Hepatocyte (in vitro differentiated cells): Measurements from ENCODE around the gene TDRD12.
"Not testable (repeated sequence)": the region's sequence is repeated elsewhere in the genome, so short reads cannot be mapped to it uniquely, and the experiment has no call there.

Experiments
- EZH2 ChIP-seq: fragments of 200-600 bp; sonication (generic); IDR thresholded peaks from 2 replicates; pipeline ENCODE4 v1.6.1; 2016; ENCODE audit warnings: antibody characterized with exemption, mild to moderate bottlenecking, borderline replicate concordance
- TF ChIP-seq, protein P1 (sequence below): fragments of 200-600 bp; sonication (generic); IDR thresholded peaks from 2 replicates; pipeline ENCODE4 v1.5.1; 2016; ENCODE audit warnings: antibody characterized with exemption, mild to moderate bottlenecking; ENCODE audit not compliant: poor library complexity

DNA sequence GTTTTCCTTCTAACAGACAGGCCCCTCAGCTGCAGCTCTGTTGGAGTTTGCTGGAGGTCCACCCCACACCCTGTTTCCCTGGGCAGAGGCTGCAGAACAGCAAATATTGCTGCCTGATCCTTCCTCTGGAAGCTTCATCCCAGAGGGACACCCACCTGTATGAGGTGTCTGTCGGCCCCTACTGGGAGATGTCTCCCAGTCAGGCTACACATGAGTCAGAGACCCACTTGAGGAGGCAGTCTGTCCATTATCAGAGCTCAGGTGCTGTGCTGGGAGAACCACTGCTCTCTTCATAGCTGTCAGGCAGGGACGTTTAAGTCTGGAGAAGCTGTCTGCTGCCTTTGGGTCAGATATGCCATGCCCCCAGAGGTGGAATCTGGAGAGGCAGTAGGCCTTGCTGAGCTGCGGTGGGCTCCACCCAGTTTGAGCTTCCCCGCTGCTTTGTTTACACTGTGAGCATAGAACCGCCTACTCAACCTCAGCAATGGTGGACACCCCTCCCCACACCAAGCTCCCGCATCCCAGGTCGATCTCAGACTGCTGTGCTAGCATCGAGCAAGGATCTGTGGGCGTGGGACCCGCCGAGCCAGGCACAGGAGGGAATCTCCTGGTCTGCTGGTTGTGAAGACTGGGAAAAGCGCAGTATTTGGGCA lies 67.7 kb downstream of the TDRD12 start:
- TF ChIP-seq, protein P1, sequence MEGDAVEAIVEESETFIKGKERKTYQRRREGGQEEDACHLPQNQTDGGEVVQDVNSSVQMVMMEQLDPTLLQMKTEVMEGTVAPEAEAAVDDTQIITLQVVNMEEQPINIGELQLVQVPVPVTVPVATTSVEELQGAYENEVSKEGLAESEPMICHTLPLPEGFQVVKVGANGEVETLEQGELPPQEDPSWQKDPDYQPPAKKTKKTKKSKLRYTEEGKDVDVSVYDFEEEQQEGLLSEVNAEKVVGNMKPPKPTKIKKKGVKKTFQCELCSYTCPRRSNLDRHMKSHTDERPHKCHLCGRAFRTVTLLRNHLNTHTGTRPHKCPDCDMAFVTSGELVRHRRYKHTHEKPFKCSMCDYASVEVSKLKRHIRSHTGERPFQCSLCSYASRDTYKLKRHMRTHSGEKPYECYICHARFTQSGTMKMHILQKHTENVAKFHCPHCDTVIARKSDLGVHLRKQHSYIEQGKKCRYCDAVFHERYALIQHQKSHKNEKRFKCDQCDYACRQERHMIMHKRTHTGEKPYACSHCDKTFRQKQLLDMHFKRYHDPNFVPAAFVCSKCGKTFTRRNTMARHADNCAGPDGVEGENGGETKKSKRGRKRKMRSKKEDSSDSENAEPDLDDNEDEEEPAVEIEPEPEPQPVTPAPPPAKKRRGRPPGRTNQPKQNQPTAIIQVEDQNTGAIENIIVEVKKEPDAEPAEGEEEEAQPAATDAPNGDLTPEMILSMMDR: not testable (repeated sequence)
- not testable (repeated sequence) for TF ChIP-seq EZH2
